ENCODE data around the gene TIMM13.

The TIMM13 gene

DNA sequence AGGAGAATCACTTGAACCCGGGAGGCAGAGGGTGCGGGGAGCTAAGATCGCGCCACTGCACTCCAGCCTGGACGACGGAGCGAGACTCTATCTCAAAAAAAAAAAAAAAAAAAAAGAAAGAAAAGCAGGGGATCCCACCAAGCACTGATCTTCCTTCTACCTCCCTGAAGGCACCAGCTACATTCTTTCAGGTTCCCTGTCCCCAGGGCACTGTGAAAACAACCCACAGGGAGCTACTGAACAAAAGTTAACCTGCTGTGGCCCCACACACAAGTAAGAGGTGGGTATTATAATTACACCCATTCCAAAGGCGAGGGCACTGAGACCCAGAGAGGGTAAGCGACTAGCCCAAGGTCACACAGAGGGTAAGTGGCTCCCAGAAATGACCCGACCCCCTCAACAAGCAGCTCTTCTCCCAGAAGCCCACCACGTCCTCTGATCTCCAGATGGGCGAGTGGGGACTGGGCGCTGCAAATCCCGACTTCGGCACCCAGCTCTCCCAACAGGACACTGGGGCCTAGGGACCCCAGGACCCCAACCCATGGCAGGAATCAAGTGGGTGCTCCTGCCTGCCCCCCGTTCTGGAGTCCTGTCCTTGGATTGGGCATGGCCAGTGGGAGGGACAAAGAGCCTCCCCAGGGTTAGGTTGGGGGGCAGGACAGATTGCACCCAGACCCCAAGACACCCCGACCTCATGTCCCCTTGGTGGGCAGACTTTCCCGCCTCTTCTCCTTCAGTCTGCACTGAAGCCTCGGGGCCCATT lies 27.0 kb upstream of the TIMM13 start:
- no peak overlapping the region for H3K27ac ChIP-seq (ENCODE audit: low read length)
- H3K9me3 ChIP-seq (ENCODE audit: control insufficient read depth, insufficient read depth, low read length) = no peaks in the 10 kb centered on the region
- no peak overlapping the region for H3K4me3 ChIP-seq (ENCODE audit: low read length)
- H3K36me3 ChIP-seq (ENCODE audit: control insufficient read depth, insufficient read depth, low read length) = 0 out of 2 replicates have a peak, but pooled peaks cover 2% of the 10 kb centered on the region
- WGBS (ENCODE audit: insufficient coverage, insufficient read length) = no CpG with 5 or more reads among the region's 19 CpGs
- H3K4me1 ChIP-seq (ENCODE audit: control insufficient read depth, insufficient read depth, low read length) = peaks cover 4% of the 10 kb centered on the region
- H3K27me3 ChIP-seq (ENCODE audit: control insufficient read depth, insufficient read depth, low read length) = no peaks in the 10 kb centered on the region
- no peak for DNase-seq (ENCODE audit: low read depth, low spot score)

DNA sequence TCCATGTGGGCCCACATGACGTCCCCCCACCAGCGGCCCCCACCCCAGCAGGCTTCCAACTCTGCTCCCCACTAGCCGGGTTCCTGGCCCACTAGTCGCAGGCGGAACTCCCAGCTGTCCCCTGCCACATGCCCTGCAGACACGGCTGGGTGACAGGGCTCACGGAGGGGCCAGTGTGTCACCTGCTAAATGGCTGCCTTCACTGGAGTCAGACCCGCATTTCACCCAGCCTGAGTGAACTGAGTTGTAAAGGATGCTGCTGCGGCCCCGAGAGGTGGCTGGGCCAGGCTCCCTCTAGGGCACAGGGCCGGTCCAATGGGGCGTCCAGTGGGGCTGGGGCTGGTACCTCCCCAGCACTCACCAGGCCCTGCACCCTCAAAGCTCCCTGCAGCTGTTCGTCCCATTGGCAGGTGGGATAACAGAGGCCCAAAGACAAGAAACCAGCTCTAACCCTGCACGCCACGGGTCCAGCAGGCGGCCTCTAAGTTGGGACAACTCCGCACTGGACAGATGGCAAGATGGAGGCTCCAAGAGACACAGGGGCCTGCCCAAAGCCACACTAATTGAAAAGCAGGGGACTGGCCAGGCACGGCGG lies 26.1 kb upstream of the TIMM13 start:
- WGBS (ENCODE audit: insufficient coverage, insufficient read length) = no CpG with 5 or more reads among the region's 19 CpGs
- Histone ChIP-seq H3K4me3 (ENCODE audit: low read length) (no peak overlapping the region), H3K36me3 (ENCODE audit: control insufficient read depth, insufficient read depth, low read length) (0 out of 2 replicates have a peak, but pooled peaks cover 2% of the 10 kb centered on the region), H3K4me1 (ENCODE audit: control insufficient read depth, insufficient read depth, low read length) (peaks cover 4% of the 10 kb centered on the region), H3K27me3 (ENCODE audit: control insufficient read depth, insufficient read depth, low read length) (no peaks in the 10 kb centered on the region), H3K27ac (ENCODE audit: low read length) (no peak overlapping the region), H3K9me3 (ENCODE audit: control insufficient read depth, insufficient read depth, low read length) (no peaks in the 10 kb centered on the region)
- DNase-seq (ENCODE audit: low read depth, low spot score) = no peak

DNA sequence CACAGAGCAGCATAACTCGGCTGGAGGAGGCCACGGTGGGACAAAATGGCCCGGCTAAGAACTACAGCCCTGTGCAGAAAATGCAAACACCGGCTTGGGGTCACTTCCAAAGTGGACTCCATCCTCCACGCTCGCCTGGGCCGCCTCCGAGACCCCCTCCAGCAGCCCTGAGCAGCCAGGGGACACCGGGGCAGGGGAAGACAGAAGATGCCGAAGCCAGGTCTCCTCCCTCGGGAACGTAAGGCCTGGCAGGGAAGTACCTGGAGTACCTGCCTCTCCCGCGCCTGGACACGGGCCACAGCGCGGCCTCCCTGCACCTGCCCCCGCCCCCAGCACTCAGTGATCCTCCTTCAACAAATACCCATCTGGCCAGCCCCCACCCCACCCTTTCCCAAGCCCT lies 24.4 kb upstream of the TIMM13 start:
- no CpG with 5 or more reads among the region's 18 CpGs for WGBS (ENCODE audit: insufficient coverage, insufficient read length)
- Histone ChIP-seq H3K36me3 (ENCODE audit: control insufficient read depth, insufficient read depth, low read length) (peaks cover 2% of the 10 kb centered on the region; the same call in 1 of the 2 replicates), H3K27me3 (ENCODE audit: control insufficient read depth, insufficient read depth, low read length) (no peaks in the 10 kb centered on the region), H3K4me1 (ENCODE audit: control insufficient read depth, insufficient read depth, low read length) (peaks cover 7% of the 10 kb centered on the region), H3K9me3 (ENCODE audit: control insufficient read depth, insufficient read depth, low read length) (no peaks in the 10 kb centered on the region), H3K4me3 (ENCODE audit: low read length) (no peak overlapping the region), H3K27ac (ENCODE audit: low read length) (no peak overlapping the region)
- DNase-seq (ENCODE audit: low read depth, low spot score) = no peak

DNA sequence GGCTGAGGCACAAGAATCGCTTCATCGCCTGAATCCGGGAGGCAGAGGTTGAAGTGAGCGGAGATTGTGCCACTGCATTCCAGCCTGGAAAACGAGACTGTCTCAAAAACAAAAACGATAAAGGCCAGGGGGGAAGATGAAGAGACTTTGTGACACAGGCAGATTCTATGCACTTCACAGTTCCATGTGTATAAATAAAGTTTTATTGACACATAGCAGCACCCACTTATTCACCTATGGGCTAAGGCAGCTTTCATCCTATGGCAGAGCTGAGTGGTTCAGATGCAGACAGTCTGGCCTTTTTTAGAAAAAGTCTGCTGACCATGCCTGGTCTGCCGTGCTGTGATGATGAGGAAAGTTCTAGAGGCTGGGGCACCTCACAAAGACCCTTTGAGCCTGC lies 23.8 kb upstream of the TIMM13 start:
- no peaks in the 10 kb centered on the region for H3K27me3 ChIP-seq (ENCODE audit: control insufficient read depth, insufficient read depth, low read length)
- no CpG with 5 or more reads among the region's 7 CpGs for WGBS (ENCODE audit: insufficient coverage, insufficient read length)
- H3K36me3 ChIP-seq (ENCODE audit: control insufficient read depth, insufficient read depth, low read length) = peaks cover 2% of the 10 kb centered on the region; the same call in 1 of the 2 replicates
- no peak for DNase-seq (ENCODE audit: low read depth, low spot score)
- H3K27ac ChIP-seq (ENCODE audit: low read length) = no peak overlapping the region
- H3K4me3 ChIP-seq (ENCODE audit: low read length) = no peak overlapping the region
- no peaks in the 10 kb centered on the region for H3K9me3 ChIP-seq (ENCODE audit: control insufficient read depth, insufficient read depth, low read length)
- peaks cover 7% of the 10 kb centered on the region for H3K4me1 ChIP-seq (ENCODE audit: control insufficient read depth, insufficient read depth, low read length)

DNA sequence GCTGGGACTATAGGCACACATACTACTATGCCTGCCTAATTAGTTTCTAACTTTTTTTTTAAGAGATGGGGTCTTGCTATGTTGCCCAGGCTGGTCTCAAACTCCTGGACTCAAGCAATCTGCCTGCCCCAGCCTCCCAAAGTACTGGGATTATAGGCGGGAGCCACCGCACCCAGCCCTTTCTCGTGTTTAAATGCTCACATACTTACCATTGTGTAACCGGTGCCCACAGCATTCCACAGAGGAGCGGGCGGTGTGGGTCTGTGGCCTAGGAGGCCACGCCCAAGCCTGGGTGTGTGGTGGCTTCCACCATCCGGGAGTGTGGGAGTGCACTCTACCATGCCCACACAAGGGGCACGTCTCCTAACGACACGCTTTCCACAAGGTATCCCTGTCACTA lies 21.6 kb upstream of the TIMM13 start:
- no peak overlapping the region for H3K27ac ChIP-seq (ENCODE audit: low read length)
- H3K9me3 ChIP-seq (ENCODE audit: control insufficient read depth, insufficient read depth, low read length) = no peaks in the 10 kb centered on the region
- WGBS (ENCODE audit: insufficient coverage, insufficient read length) = no CpG with 5 or more reads among the region's 11 CpGs
- no peak overlapping the region for H3K4me3 ChIP-seq (ENCODE audit: low read length)
- peaks cover 7% of the 10 kb centered on the region for H3K4me1 ChIP-seq (ENCODE audit: control insufficient read depth, insufficient read depth, low read length)
- DNase-seq (ENCODE audit: low read depth, low spot score) = no peak
- H3K36me3 ChIP-seq (ENCODE audit: control insufficient read depth, insufficient read depth, low read length) = peaks cover 8% of the 10 kb centered on the region
- H3K27me3 ChIP-seq (ENCODE audit: control insufficient read depth, insufficient read depth, low read length) = no peaks in the 10 kb centered on the region

DNA sequence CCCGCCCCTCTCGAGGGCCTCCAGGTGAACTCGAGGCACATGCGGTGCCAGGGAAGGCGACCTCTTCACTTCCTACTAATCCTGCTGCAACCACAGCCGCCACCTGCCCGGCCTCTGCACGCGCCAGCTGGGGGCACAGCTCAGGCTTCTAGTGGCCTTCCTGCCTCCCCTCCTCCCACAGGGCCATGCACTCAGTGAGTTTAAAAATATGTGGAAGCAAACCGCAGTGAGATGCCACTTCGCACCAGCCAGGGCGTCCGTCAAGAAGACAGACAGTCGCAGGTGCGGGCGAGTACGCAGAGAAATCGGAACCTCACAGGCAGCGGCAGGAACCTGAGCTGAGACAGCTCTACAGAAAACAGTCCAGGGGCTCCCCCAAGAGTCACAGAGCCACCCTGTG lies 19.0 kb upstream of the TIMM13 start:
- Histone ChIP-seq H3K9me3 (ENCODE audit: control insufficient read depth, insufficient read depth, low read length) (no peaks in the 10 kb centered on the region), H3K27me3 (ENCODE audit: control insufficient read depth, insufficient read depth, low read length) (no peaks in the 10 kb centered on the region), H3K36me3 (ENCODE audit: control insufficient read depth, insufficient read depth, low read length) (peaks cover 23% of the 10 kb centered on the region), H3K4me3 (ENCODE audit: low read length) (no peak overlapping the region), H3K4me1 (ENCODE audit: control insufficient read depth, insufficient read depth, low read length) (peaks cover 3% of the 10 kb centered on the region; the same call in 1 of the 2 replicates), H3K27ac (ENCODE audit: low read length) (no peak overlapping the region)
- WGBS (ENCODE audit: insufficient coverage, insufficient read length) = no CpG with 5 or more reads among the region's 19 CpGs
- no peak for DNase-seq (ENCODE audit: low read depth, low spot score)

DNA sequence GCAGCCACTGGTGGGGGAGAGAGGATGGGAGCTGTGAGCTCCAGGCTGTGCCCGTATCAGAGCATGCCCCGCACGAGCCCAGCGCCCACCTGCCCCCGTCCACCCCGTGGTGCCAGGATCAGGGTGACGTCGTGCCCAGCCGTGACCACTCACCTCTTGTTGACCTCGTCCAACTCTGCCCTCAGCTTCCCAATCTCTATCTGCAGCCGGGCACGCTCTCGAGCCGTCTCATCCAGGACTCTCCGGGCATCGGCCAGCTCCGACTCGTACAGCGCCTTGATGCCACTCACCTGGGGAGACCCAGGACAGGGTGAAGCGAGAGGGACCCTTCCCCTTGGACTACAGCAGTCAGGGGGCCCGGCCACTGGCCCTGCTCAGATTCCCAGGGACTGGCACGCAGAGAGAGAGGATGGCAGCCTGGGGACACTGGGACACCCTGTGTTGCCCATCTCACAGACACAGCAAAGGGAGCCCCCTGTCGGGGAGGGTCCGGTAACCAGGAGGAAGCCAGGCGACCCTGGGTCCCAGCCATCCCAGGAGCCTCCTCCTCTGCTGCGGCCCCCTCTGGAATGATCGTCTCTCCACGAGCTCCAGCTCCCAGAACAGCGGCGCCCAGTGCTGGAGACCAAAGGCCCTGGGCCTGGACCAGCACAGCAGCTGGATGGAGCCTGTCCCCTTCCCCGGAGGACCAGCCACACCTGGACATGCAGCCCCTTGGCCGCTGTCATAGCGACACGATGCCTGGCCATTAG lies 17.0 kb upstream of the TIMM13 start:
- Histone ChIP-seq H3K4me3 (ENCODE audit: low read length) (no peak overlapping the region), H3K4me1 (ENCODE audit: control insufficient read depth, insufficient read depth, low read length) (peaks cover 3% of the 10 kb centered on the region; the same call in 1 of the 2 replicates), H3K9me3 (ENCODE audit: control insufficient read depth, insufficient read depth, low read length) (no peaks in the 10 kb centered on the region), H3K27me3 (ENCODE audit: control insufficient read depth, insufficient read depth, low read length) (no peaks in the 10 kb centered on the region), H3K27ac (ENCODE audit: low read length) (no peak overlapping the region), H3K36me3 (ENCODE audit: control insufficient read depth, insufficient read depth, low read length) (peaks cover 26% of the 10 kb centered on the region)
- WGBS (ENCODE audit: insufficient coverage, insufficient read length) = no CpG with 5 or more reads among the region's 34 CpGs
- no peak for DNase-seq (ENCODE audit: low read depth, low spot score)

DNA sequence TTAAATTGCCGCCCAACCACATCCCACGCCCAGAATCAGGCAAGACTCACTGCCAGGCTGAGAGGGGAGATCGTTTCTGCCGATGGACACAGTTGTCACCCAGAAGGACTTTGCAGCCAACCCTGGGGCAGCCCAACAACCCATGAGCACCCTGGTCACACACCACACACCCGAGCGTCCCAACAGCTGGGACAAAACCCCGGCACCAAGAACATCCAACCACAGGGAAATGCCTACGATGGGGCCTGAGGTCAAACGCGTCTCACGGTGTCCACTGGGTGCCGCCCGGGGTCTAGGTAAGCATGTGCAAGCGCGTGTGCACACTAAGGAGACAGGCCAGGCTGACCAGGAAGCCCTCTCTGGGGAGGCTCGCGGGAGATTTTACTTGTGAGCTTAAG lies 16.4 kb upstream of the TIMM13 start:
- no CpG with 5 or more reads among the region's 17 CpGs for WGBS (ENCODE audit: insufficient coverage, insufficient read length)
- H3K27ac ChIP-seq (ENCODE audit: low read length) = no peak overlapping the region
- DNase-seq (ENCODE audit: low read depth, low spot score) = no peak
- no peak overlapping the region for H3K4me3 ChIP-seq (ENCODE audit: low read length)
- H3K4me1 ChIP-seq (ENCODE audit: control insufficient read depth, insufficient read depth, low read length) = peaks cover 3% of the 10 kb centered on the region; the same call in 1 of the 2 replicates
- H3K36me3 ChIP-seq (ENCODE audit: control insufficient read depth, insufficient read depth, low read length) = peaks cover 26% of the 10 kb centered on the region
- H3K27me3 ChIP-seq (ENCODE audit: control insufficient read depth, insufficient read depth, low read length) = no peaks in the 10 kb centered on the region
- H3K9me3 ChIP-seq (ENCODE audit: control insufficient read depth, insufficient read depth, low read length) = no peaks in the 10 kb centered on the region

DNA sequence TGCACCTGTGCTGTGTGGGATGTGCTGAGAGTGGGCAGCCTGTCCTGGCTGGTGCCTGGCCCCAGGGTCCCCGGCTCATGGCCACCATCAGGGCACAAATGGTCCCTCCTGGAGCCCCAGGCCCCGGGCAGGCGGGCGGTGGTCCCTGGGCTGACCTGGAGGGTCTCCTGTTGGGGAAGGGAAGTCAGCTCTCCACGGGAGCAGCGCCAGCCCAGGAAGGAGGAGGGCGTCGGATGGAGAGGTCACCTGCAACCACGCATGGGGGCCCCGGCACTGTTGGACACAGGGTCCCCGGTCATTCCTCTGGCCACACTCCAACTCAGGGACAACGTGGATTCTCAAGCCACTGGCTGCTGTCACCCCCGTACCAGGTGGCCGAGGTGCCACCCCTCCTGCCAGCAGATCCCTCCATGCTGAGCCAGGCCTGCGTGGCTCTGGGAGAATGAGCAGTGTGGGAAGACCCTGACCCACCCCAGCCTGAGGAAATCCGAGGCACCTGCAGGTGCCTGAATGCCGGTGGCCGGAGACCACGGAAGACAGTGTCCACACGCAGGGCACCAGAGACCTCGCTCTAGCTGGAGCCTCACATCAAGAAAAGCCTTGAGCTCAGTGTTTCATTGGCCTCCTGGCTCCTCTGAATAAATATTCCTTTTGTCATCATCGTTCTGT lies 15.9 kb upstream of the TIMM13 start:
- DNase-seq (ENCODE audit: low read depth, low spot score) = no peak
- Histone ChIP-seq H3K9me3 (ENCODE audit: control insufficient read depth, insufficient read depth, low read length) (no peaks in the 10 kb centered on the region), H3K27me3 (ENCODE audit: control insufficient read depth, insufficient read depth, low read length) (no peaks in the 10 kb centered on the region), H3K36me3 (ENCODE audit: control insufficient read depth, insufficient read depth, low read length) (peaks cover 29% of the 10 kb centered on the region), H3K27ac (ENCODE audit: low read length) (no peak overlapping the region), H3K4me3 (ENCODE audit: low read length) (no peak overlapping the region), H3K4me1 (ENCODE audit: control insufficient read depth, insufficient read depth, low read length) (peaks cover 3% of the 10 kb centered on the region; the same call in 1 of the 2 replicates)
- no CpG with 5 or more reads among the region's 22 CpGs for WGBS (ENCODE audit: insufficient coverage, insufficient read length)

DNA sequence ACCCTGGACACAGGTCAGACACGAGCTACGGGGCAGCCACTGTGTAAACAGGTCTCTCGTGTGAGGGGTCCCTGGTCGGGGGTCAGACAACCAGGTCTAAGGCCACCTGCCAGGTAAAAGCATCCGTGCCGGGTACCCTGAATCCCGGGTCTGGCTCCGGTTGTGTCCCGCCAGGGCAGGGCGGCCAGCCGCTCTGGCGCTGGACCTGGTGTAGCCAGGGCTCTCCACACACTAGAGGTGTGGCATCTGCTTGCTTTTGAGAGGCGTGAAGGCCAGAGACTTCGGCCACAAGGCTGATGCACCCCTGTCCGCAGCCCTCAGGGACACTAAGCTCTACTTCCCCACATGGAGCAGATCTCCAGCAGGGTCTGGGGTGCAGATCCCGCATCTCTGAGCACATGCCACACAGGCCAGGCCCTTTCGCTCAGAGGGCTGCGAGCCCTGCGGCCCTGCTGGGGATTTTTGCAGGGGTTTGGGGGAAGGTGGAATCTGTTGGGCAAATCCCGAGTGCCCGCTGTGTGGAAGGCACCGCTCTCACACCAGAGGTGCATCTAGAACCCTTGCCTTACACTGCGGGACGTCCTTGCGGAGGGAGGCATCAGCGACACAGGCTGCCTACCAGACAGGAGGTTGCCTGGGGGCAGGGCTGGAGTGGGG lies 13.8 kb upstream of the TIMM13 start:
- WGBS (ENCODE audit: insufficient coverage, insufficient read length) = no CpG with 5 or more reads among the region's 26 CpGs
- Histone ChIP-seq H3K27me3 (ENCODE audit: control insufficient read depth, insufficient read depth, low read length) (no peaks in the 10 kb centered on the region), H3K4me1 (ENCODE audit: control insufficient read depth, insufficient read depth, low read length) (no peaks in the 10 kb centered on the region), H3K36me3 (ENCODE audit: control insufficient read depth, insufficient read depth, low read length) (peaks cover 41% of the 10 kb centered on the region), H3K27ac (ENCODE audit: low read length) (no peak overlapping the region), H3K9me3 (ENCODE audit: control insufficient read depth, insufficient read depth, low read length) (no peaks in the 10 kb centered on the region), H3K4me3 (ENCODE audit: low read length) (no peak overlapping the region)
- DNase-seq (ENCODE audit: low read depth, low spot score) = no peak
